Mucosa of descending colon (tissue), 3 donors: Measurements from ENCODE around the gene DPP10. TPM values are rescaled to one million over a fixed set of nuclear protein-coding genes. Genes with fewer than 3 reads are reported as not detected.

Source experiments
- ATAC-seq: fragments of 200-7000 bp; cut with Tn5 transposase; one replicate; pipeline ENCODE4 v1.9.1; 2020; ENCODE audit warnings: mild to moderate bottlenecking, moderate library complexity
- DNase-seq, 3 donors: peaks; one replicate each; pipeline ENCODE4 v3.0.0-alpha.2; 2020
- H3K36me3 ChIP-seq: fragments of 200-600 bp; one replicate; pipeline ENCODE4 v1.8.0; 2021; ENCODE audit warnings: low read depth, mild to moderate bottlenecking
- H3K4me1 ChIP-seq: fragments of 200-600 bp; one replicate; pipeline ENCODE4 v1.8.0; 2021; ENCODE audit warnings: low read depth, mild to moderate bottlenecking
- H3K4me3 ChIP-seq: fragments of 200-600 bp; one replicate; pipeline ENCODE4 v1.8.0; 2021; ENCODE audit warnings: mild to moderate bottlenecking
- H3K9me3 ChIP-seq: fragments of 200-600 bp; one replicate; pipeline ENCODE4 v1.8.0; 2021; ENCODE audit warnings: mild to moderate bottlenecking
- intact Hi-C, 2 donors: fragments of 100-400 bp; cut with DNase I in 1 of 2; cut with micrococcal nuclease in 1 of 2; formaldehyde crosslinking; loops; one replicate each; pipeline versions ENCODE4 v1.11.0 to v1.11.1; 2022; cut with DNase I, micrococcal nuclease
- total RNA-seq, 3 donors: library from RNA; stranded (reverse); fragmentation: NEBNext Ultra II Directional in 2 of 3; extraction: Animal tissue kit (Norgen Biotek cat#: 25700) in 2 of 3; gene quantifications; one replicate each; pipeline versions ENCODE4 v1.2.1 to v1.2.4, GENCODE V29; 2021 to 2023
- TF ChIP-seq, protein P1 (sequence below): fragments of 200-600 bp; IDR thresholded peaks from one replicate; pipeline ENCODE4 v1.8.0; 2022; ENCODE audit warnings: antibody characterized with exemption, mild to moderate bottlenecking
- donor health status: DM: no; HTN: no; CAD: no; lungs with moderate emphysema.
- donor health status: DM: no; HTN: no; CAD: no.
- donor health status: DM: no; HTN: yes; CAD: no.

DPP10 gene
- total RNA-seq, 3 donors from 2014 or later, result 6.3 to 12.2 (median 6.9) TPM

DNA sequence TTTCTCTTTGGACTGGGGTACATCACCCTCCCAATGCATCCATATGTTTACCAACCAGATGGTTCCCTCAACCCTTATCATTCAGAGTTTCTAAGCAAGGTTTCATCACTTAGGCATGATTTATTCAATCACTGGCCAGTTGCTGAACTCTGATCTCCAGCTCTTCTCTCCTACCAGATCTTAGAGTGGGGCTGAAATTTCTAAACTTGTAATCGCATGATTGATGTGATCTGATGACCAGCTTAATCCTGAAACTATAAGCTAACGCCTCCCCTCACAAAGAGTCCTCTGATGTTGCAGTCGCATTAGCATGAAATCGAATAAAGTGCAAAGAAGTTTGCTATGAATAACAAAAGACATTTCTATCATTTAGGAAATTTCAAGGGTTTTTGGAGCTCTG is 1082.0 kb downstream of the DPP10 start:
- intact Hi-C loops, result no loop called here
- Histone ChIP-seq H3K36me3 (no peaks in the 10 kb centered on the region), H3K4me3 (no peak overlapping the region), H3K4me1 (no peaks in the 10 kb centered on the region), H3K9me3 (no peaks in the 10 kb centered on the region)
- ATAC-seq, result no peak
- TF ChIP-seq, protein P1, sequence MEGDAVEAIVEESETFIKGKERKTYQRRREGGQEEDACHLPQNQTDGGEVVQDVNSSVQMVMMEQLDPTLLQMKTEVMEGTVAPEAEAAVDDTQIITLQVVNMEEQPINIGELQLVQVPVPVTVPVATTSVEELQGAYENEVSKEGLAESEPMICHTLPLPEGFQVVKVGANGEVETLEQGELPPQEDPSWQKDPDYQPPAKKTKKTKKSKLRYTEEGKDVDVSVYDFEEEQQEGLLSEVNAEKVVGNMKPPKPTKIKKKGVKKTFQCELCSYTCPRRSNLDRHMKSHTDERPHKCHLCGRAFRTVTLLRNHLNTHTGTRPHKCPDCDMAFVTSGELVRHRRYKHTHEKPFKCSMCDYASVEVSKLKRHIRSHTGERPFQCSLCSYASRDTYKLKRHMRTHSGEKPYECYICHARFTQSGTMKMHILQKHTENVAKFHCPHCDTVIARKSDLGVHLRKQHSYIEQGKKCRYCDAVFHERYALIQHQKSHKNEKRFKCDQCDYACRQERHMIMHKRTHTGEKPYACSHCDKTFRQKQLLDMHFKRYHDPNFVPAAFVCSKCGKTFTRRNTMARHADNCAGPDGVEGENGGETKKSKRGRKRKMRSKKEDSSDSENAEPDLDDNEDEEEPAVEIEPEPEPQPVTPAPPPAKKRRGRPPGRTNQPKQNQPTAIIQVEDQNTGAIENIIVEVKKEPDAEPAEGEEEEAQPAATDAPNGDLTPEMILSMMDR, result no peak
- DNase-seq, result no peak

DNA sequence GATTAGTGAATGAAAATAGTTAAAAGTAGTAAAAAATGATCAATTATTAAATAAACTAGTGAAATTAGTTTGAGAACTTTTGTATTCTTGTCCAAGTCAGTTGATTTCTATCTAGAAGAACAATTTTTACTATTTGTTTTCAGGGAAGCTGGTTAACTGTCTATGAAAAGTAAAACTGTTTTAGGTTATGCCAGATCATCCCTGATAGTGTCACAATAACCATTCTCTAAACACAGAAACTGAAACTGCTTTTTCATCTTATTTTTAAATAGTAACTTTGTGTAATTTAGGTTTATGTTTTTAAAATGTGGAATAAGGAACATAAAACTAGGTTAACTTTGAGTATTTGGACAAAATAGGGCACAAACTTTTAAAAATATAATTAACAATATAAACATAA is 1087.2 kb downstream of the DPP10 start:
- intact Hi-C loops, result no loop called here
- DNase-seq, result no peak
- TF ChIP-seq, protein P1, result no peak
- no peak for ATAC-seq
- Histone ChIP-seq H3K36me3 (no peaks in the 10 kb centered on the region), H3K4me3 (no peak overlapping the region), H3K9me3 (no peaks in the 10 kb centered on the region), H3K4me1 (no peaks in the 10 kb centered on the region)

DNA sequence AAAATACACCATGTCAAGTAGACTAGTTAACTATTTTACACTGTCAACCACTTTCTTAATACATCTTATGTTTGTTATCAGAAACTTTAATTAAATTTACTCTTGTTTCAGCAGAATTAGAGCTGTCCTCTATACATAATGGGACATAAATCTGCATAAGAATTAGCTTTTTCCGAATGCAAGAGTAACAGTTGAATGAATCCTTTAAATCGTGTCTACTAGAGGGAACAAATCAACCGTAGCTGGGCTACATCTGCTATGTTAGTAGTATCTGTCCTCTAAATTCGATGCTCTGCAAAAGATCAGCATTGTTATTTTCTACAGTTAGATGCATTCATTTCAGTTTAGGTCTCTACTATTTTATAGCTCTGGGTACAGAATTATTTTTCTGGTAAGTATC is 1090.6 kb downstream of the DPP10 start:
- H3K36me3 ChIP-seq, result no peaks in the 10 kb centered on the region
- no peak overlapping the region for H3K4me3 ChIP-seq
- no peaks in the 10 kb centered on the region for H3K9me3 ChIP-seq
- intact Hi-C loops, result no loop called here
- DNase-seq (no peak), ATAC-seq (no peak)
- TF ChIP-seq, protein P1, result no peak
- H3K4me1 ChIP-seq, result no peaks in the 10 kb centered on the region

DNA sequence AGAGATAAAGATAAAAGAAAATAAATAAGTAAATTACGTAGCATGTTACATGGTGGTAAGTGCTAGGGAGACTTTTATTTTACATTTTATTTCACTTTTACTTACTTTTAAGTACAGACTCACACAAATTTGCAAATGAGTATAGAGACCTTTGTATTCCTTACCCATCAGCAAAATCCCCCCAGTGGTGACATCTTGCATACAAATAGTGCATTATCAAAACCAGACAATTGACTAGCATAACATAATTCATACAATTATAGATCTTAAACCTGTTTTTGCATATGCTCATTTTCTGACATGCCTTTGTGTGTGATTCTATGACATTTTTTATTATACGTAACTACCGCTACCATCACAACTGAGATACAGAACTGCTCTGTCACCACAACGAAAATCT is 1099.4 kb downstream of the DPP10 start:
- no peaks in the 10 kb centered on the region for H3K36me3 ChIP-seq
- intact Hi-C loops, result no loop called here
- TF ChIP-seq, protein P1, result no peak
- no peak for DNase-seq
- no peaks in the 10 kb centered on the region for H3K4me1 ChIP-seq
- no peak overlapping the region for H3K4me3 ChIP-seq
- H3K9me3 ChIP-seq, result no peaks in the 10 kb centered on the region
- ATAC-seq, result no peak

DNA sequence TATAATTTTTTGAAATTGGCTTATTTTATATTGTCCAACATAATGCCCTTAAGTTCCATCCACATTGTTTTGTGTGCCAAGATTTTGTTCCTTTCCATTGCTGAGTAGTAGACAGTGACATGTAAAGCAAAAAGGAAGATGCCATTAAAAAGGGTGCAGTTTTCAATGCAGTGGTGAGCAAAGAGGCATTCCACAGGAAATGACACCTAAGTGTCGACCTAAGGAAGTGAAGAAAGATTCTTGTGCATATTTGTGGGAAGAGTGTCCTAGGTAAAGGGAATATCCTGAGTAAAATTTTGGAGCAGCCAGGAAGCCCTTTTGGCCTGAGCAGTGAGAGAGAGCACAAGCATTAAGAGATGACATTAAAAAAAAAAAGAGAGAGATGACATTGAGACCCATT is 1099.9 kb downstream of the DPP10 start:
- no peak for DNase-seq
- no peak overlapping the region for H3K4me3 ChIP-seq
- TF ChIP-seq, protein P1, result no peak
- no peaks in the 10 kb centered on the region for H3K36me3 ChIP-seq
- ATAC-seq, result no peak
- no peaks in the 10 kb centered on the region for H3K4me1 ChIP-seq
- H3K9me3 ChIP-seq, result no peaks in the 10 kb centered on the region
- intact Hi-C loops, result no loop called here

DNA sequence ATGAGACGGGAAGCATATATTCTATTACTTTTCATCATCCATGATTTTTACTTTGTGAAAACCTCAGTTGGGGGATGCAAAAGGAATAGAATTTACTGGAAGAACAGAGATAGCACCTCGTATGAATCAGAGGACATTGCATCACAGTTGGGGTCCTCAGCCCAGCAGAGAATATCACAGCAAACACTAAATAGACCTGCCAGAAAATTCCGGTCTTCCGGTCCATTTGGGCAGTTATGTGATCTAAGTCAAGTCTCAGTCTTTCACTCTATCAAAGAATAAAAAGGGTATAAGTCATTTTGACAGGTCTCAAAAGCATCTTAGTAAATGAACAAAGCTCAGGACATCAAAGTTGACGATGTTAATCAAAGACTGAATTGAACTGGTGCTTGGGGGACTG is 1100.6 kb downstream of the DPP10 start:
- DNase-seq, result no peak
- no peak for ATAC-seq
- Histone ChIP-seq H3K4me1 (no peaks in the 10 kb centered on the region), H3K4me3 (no peak overlapping the region), H3K9me3 (no peaks in the 10 kb centered on the region), H3K36me3 (no peaks in the 10 kb centered on the region)
- TF ChIP-seq, protein P1, result no peak
- intact Hi-C loops, result no loop called here
